ENCODE results near the gene TRANK1.

TRANK1 gene

GRCh38 chr3:36800533-36801116 lies 144.2 kb downstream of the TRANK1 start:
- no peak for DNase-seq (ENCODE audit: low read depth in 2 of 2)

DNA sequence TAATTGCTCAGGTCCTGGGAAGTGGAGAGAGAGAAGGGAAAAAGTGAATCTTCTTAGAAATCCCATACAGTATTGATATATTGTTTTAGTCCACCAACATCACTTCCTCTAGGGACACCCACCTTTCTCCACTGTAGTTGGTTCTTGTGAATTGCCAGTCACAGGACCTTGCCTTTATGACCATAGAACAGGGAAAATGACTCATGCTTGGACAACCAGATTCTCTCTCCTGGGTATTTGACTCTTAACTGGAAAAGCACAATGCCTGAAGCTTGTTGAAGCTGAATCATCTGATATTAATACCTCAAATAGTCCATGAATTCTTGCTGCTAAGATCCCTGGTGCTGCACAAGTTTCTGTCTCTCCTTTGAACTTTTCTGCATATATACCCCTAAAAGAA lies 148.0 kb downstream of the TRANK1 start:
- no peak for DNase-seq (ENCODE audit: low read depth in 2 of 2)

- DNase-seq (ENCODE audit: low read depth in 2 of 2), result no peak
Observed at GRCh38 chr3:36796161-36796560, 148.7 kb downstream of the TRANK1 start.

DNA sequence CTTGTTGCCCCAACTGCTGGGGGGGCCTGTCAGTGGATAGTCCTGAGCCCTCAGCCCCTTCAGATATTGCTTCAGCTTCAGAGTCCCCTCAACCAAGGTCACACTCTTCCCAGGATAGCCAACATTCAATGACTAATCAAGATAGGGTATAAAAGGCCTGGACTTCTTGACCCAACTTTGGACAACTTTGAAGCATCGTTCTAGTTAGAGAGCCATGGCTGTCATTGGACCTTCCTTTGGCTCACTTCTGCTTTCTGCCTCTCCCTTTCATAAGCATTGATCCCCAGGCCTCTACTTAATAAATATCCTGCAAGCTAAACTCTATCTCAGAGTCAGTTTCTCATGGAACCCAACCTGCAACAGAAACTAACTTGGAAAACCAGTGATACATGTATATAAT lies 149.2 kb downstream of the TRANK1 start:
- DNase-seq (ENCODE audit: low read depth in 2 of 2), result no peak

- DNase-seq (ENCODE audit: low read depth in 2 of 2), result no peak
Observed at GRCh38 chr3:36792342-36792741, 152.5 kb downstream of the TRANK1 start.

DNA sequence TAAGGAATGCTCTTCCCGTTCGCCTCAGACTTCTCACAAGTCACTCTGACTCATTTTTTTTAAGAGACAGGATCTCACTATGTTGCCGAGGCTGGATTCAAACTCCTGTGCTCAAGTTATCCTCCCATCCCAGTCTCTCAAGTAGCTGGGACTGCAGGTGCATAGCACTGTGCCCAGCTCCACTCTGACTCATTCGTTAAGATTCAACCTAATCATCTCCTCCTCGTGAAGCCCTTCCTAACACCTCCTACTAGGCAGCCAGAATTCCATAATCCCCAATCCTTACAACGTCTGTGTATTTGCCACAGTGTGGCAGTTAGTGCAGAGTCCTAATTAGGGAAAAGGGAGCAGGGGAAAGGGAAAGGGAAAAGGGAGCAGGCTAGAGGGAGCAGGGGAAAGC lies 154.1 kb downstream of the TRANK1 start:
- DNase-seq (ENCODE audit: low read depth in 2 of 2), result no peak

DNA sequence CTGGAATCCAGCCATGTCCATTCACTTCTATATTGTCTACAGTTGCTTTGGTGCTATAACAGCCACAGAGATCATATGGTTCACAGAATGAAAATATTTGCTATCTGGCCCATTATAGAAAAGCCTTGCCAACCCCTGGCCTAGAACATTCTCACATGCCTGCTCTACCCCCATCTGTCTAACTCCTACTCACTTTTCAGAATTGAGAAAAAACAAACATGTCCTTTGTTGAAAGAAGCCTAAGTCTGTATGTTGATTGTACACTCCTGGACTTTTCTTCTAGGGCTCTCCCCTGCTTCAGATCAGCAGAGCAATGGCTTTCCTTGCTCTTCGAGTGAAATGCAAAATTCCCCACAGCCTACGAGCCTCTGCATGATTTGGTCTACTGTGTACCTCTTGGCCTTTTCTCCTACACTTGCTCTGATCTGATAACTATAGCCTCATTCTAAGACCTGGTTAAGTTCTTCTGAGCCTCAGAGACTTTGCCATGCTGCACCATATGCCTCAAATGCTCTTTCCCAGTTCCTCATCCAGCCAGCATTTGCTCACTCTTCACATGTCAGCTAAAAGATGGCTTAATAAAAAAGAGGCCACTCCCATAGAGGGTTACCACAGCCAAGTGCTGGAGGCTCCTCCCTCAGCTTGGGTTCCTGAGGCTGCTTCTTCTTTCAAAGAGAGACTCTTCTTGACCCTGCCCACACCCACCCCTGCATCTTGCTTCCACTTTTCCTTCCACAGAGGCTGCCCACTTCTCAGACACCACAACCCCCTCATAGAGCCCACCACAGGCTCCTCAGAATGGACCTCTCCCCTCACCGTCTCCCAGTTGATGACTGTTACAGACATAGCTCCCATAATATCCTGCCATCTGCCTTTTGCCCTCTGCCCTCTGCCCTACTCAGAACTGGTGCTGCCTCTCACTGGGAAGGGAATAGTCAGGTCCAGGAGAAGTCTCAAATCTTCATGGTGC lies 157.6 kb downstream of the TRANK1 start:
- DNase-seq (ENCODE audit: low read depth in 2 of 2), result no peak

DNA sequence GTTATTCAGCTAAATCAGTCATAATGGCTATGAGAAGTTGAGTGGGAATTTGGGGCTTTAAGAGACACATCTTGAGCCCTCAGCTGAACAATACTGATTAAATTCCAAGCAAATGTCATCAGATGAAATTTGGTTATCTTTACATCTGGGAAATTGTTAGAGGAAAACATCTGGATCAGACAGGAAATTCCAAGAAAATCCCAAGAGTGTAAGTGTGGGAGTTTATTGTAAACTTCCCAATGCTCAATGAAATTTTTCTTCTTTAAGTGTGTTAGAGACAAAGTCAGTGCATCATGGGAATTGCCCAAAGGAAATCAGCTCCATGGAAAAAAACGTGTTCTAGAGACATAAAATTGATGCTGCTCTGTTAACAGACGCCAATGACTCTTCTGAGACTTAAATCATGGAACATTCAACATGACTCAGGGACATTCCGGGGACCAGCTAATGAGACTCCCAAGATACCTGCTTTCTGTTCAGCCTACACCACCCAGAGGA lies 160.7 kb downstream of the TRANK1 start:
- DNase-seq (ENCODE audit: low read depth in 2 of 2), result no peak

GRCh38 chr3:36777424-36778218 lies 167.2 kb downstream of the TRANK1 start:
- DNase-seq (ENCODE audit: low read depth in 2 of 2), result no peak

All from stimulated activated CD8-positive, alpha-beta memory T cell treated with anti-CD3 and anti-CD28 coated beads, Interleukin-15, amount 100 ng/mL, for 48 hours (primary cell).